Activated CD4-positive, alpha-beta T cell treated with anti-CD3 and anti-CD28 coated beads for 24 hours (primary cell): Measurements from ENCODE around the gene ASPG.
A peak's percentile ranks its signal among the peaks of the same experiment; 100 is the strongest.

Source experiments
- DNase-seq, 2 donors: peaks; one replicate each; pipeline ENCODE4 v3.0.0-alpha.2; 2020; ENCODE audit warnings: low read depth in 2 of 2

The ASPG gene

DNA sequence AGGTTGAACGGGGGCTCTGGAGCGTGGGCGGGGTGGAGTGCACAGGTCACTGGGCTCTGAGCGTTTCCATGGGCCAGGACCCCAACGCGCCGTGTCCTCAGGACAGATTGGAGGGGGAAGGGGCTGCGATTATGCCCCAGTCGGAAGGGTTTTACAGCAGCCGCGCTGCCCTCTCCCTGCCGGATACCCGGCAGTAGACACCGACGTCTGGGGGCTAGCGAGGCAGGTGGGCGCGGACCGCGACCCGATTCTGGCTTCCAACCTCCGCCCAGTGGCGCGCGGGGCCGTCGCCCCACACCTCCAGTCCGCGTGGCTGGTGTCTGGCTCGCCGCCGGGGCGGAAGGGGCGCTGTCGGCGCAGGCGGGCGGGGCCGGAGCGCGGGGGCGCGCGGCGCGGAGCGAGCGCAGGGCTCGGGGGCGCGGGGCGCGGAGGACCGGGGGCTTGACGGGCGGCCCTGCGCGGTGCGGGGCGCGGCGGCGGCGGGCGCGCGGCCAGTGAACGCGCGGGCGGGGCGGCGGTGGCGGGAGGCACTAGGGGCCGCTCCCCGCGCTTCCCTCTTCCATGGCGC, 50.5 kb downstream of the ASPG start:
- DNase-seq, result no peak

DNA sequence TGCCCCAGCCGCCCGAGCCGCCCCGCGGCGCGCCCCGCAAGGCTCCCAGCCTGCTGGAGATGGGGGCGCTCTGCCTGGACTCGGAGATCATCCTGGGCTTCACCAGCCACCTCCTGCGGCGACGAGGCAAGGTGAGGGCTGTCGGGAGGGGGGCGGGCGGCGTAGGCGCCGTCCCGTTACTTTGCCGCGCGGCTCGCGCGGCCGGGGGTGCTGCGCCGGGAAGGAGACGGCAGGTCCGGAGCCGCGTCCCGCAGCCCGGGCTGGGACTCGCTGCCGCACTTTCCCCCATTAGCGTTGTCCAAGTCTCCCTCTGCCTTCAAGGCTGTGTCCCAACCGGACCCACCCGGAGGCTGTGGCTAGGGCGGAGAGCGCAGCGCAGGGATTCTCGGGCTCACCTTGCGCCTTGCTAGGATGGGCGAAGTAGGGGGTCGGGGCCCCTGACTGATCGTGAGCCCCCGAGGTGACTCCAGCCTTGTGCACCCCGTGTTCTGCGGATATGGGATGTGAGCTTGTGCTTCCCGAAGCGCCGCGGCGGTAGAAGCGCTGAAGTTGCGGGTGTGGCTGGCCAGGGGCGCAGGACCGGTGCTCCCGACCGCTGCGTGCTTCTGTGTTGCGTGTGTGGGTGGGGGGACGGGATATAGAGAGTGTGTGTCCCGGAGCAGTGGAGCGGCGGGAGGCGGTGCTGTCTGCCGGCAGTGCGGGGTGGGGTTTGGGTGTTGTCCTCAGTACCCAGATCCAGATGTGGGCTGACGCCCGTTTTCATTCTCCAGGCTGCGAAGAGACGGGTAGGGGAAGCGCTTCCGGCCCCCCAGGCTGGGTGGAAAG, 51.2 kb downstream of the ASPG start:
- no peak for DNase-seq

- peak; percentile 38 to 59 for DNase-seq
Measured at GRCh38 chr14:104137297-104138097, 52.0 kb downstream of the ASPG start.

DNA sequence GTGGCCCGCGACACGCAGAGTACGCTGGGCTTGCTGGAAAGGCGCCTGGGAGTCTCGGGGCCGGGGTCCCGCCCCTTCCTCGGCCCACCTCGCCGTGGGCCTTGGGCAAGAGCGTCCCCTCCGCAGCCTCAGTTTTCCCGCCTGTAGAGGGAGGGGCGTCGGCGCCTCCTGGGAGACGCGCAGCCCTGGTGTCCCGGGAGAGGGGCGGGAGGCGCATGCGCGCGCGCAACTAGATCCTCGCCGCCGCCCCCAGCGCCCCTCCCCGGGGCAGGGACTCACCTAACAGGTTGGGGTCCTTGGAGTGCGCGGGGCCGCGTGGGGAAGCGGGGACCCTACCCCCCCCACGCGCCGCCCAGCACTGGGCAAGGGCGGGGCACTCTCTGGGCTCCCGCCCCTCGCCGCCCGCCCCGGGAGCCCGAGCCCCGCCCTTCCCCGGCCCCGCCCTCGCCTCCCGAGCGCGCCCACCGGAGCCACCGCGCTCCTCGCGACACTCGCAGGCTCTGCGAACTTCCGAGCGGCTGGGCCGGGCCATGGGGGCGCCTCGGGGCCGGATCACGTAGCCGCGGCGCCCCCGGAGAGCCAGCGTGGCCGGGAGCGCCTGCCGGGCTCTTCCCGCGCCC, 52.7 kb downstream of the ASPG start, which contains the start of gene KIF26A:
Gene KIF26A (plus strand): TSS at position 490 of the 620 bp plus-strand sequence. CDS start 136 bp downstream, outside the sequence.
- peak in 1 of 2 donors; percentile 10 for DNase-seq

DNA sequence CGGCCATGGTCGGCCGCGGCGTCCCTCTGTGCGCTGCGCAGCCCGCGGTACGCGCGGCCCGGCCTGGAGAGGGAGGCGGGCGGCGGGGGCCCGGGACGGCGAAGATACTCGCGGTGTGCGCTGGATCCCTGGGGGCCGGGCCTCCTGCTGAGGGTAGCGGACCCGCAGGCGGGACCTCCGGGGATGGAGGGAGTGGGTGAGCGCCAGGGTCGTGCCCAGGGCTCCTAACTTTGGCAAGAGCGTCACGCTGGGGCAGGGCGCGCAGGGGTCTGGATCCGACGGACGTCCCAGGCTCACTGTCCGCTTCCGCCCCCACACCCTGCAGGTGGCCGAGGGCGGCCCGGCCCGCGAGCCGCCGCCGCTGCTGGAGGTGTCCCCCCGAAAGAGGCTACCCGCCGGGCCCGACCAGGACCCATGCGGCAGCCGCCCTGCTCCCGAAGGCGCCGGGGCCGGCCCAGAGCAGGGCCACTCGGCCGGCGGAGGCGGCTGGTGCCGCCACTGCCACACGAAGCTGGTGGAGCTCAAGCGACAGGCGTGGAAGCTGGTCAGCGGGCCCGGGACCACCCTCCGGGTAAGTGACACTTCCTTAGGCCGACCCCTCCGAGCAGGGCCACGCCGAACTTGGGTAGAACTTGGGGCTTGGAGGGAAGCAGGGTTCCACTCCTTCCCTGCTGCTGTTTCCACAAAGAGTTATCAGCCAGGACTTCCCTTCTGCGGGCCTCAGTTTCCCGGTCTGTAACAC, 53.4 kb downstream of the ASPG start:
- DNase-seq, result no peak

DNA sequence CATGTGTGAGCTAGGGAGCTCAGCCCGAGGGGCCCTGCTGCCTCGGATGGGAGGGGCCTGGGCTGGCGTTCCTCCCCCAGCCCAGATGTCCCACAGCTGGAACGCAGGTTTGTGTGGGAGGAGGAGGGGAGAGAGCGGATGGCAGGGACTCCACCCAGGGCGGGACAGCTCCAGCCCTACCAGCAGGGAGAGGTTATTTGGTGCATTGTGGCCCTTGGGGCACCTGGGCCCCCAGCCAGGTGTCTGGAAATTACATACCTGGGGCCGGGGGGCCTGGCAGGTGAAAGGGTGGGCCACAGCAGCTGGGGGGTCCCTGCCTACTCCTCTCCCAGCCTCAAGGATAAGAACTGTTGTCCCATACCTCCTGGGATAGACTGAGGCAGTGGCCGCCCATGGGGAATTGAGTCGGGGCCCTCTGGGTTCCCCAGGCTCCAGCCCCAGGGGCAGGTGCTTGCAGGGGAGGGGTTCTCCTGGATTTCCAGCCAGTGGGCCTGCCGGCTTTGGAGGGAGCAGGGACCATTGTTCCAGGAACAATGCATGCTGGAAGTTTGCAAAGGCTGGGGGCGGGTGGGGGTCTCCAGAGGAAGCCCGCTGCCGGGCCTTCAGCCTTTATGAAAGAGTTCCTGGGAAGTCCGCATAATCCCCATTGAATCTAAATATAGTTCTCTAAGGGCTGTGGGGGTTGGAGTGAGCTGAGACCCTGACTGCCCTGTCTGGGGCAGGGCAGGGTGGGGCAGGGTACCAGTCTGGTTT, 54.1 kb downstream of the ASPG start:
- DNase-seq, result no peak

DNA sequence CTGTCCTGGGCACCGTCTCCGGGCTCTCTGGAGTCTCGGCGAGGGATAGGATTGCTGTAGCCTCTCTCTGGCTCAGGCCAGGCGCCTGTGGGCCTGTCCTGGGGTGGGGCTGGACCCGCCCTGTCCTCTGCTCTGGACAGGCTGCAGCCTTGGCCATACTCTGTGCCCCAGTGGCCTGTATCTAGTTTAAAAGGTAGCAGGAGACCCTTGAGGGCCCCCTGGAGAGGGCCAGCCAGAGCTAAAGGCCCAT, 54.6 kb downstream of the ASPG start:
- no peak for DNase-seq

DNA sequence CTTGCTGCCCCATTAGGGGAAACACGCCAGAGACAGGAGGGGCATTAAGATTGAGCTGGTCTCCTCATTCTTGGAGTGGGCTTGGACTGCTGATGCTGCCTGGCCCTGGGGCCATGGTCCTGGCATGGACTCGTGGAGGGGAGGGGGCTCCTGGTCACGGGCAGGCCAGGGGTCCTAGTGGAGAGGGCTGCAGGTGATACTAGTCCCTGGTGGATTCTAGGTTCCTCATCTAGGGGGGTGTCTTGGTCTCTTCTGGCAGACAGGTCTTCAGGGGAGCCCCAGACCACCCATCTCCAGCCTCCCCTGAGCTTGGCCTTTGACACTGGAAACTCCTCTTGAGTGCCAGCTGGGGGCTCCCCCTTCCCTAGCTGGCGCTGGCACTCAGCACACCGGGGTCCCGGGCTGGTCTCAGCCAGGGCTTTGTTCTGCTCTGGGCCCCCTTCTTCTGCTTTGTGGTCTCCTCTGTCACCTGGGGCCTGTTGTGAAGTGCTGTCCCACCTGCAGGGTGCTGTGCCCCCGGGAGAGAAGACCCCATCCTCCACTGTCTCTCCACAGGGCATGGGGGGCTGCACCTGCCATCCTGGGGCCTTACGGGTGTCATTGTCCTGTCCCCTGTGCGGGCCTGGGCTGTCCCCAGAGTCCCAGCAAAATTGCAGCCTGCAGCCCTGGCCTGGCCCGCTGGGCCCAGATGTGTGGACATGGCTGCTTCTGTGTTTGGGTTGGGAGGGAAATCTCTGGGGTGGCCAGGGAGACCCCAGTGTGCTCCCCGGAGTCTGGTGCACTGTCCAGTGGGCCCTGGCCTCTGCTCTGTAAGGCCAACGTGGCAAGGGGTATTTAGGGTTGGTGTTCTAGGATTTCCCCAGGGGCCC, 55.2 kb downstream of the ASPG start:
- DNase-seq, result no peak

GRCh38 chr14:104141621-104142091, 56.2 kb downstream of the ASPG start:
- no peak for DNase-seq

GRCh38 chr14:104142136-104142945, 56.8 kb downstream of the ASPG start:
- DNase-seq, result no peak

DNA sequence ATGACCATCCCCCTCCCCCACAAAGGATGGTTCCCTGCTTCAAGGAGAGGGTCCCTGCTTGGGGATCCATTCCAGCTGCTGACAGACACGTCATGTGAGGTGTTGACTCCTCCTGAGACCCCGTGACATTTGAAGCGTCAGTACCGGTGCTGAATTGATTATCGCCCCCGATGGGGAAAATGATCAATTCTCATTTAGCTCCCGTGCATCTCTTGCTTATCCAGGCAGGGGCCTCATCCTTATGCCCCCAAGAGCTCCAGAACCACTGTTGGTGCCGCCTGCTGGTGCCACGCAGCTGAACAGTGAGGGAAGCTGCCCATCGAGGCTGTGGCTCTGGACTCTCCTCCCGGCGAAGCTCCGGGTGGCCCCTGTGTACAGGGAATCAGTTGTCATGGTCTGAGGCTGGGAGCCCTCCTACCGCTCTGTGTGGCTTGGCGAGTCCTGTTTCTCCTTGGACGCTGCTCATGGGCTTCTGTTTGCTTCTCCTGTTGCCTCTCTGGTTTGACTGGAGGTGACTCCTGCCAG, 57.5 kb downstream of the ASPG start:
- no peak for DNase-seq

- DNase-seq, result no peak
Measured at GRCh38 chr14:104143521-104144452, 58.3 kb downstream of the ASPG start.

DNA sequence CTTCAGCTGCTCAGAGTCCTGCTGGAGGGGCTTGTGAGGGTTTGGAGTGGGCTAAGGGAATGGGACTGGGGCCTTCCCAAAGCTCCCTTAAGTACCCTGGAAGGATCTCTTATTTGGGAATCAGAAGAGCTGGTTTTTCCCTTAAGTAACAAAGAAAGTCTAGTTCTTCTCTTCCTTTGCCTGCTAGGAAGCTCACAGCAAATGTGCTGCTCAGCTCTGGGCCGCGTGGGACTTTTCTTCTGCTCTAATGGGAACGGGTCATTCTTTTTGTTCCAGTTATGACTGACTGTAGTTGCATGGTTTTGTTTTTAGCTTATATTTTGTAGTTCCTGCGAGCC, 58.9 kb downstream of the ASPG start:
- no peak for DNase-seq

- DNase-seq, result no peak
Measured at GRCh38 chr14:104144911-104145825, 59.7 kb downstream of the ASPG start.

- no peak for DNase-seq
Measured at GRCh38 chr14:104145826-104146601, 60.5 kb downstream of the ASPG start.
